ENCODE results near the gene FYB1. TPM values are rescaled to one million over a fixed set of nuclear protein-coding genes. Genes with fewer than 3 reads are reported as not detected.

FYB1 gene
- total RNA-seq, 1 experiment from 2014 or later, result not detected

DNA sequence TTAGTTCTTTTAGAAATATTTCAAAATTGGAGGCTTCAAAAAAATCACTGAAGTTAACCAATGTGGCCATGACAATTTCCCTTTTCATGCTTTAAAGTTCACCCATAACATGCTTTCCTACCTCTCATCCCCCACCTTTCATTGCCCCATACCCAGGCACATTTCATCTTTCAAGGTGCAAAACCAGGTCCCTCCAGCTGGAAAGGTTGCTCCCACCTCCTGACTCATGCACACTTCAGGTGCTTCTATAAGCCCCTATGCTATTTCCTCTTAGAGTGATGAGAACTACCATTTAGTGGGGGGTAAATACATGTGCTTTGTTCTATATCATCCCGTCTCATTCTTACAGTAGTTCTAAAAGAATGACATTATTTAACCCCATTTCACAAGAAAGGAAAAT lies 15.4 kb downstream of the FYB1 start:
- no peaks in the 10 kb centered on the region for H3K9me3 ChIP-seq (replicated peaks)

DNA sequence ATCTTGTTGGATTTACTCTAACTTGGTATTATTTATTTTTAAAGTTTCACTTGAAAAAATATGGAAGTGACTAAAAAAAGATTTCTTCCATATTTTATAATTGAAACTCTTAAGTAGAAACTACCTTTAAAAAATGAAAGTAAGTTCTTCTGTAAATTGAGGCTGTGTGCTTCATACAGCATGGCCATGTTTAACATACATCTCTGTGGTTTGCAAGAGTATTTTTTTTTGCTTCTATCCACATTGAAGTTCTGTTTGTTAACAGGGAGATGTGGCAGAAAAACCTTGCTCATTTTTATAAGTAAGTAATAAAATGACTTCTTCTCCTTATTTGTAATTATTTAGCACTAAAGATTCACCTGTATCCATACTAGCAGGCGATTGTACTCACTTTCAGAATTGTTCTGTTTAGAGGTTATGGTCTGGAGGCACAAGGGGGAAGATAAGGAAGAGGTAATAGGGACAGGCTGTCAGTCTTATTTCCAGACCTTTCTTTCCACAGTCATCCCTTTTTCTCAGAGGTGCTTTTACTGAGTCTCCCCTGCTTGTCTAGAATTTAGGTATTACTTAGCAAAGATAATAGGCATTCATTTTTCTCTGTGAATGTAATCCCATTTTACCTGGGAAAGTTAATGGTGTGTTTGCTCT lies 16.0 kb downstream of the FYB1 start:
- no peak overlapping the region for H3K27ac ChIP-seq
- no peaks in the 10 kb centered on the region for H3K36me3 ChIP-seq
- no peak for DNase-seq
- peaks cover 1% of the 10 kb centered on the region; the same call in 1 of the 2 replicates for H3K4me1 ChIP-seq
- no peak overlapping the region for H3K4me3 ChIP-seq
- H3K27me3 ChIP-seq, result peaks cover 36% of the 10 kb centered on the region
- H3K9me3 ChIP-seq (replicated peaks), result no peaks in the 10 kb centered on the region

More for the DNA sequence above, 15.4 kb downstream of the FYB1 start:
- H3K36me3 ChIP-seq, result no peaks in the 10 kb centered on the region
- H3K4me3 ChIP-seq, result no peak overlapping the region
- H3K27me3 ChIP-seq, result peaks cover 36% of the 10 kb centered on the region
- no peaks in the 10 kb centered on the region for H3K4me1 ChIP-seq
- DNase-seq, result no peak
- H3K27ac ChIP-seq, result no peak overlapping the region

DNA sequence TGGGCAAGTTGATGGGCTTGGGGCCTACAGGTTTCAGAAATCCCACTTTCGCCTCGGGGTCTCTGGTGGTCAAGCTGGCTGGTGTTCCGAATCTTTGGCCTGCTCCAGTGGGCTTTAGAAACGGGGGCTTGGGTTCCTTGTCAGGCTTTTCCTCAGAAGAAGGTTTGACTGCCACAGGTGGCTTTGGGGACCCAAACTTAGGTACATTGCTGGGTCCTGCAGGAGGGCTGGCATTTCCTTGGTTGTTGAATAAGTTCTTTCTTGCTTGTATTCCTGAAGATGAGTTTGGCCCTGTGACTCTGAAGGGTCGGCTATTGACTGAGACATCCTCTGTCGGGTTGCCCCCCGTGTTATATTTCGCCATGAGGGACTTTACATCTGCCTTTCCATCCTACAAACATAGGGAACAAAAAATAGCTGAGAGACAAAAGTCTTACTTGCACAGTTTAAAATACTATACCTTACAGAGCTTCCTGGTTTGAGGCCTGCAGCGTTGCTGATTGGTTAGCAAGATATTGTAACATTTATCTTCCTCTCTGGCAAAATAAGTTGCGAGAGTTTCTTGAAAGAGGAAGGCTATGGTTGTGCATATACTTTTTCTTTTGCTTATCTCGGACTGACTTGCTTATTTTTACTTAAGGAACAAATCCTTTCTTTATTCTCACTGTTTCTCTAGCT lies 16.6 kb downstream of the FYB1 start:
- Histone ChIP-seq H3K27ac (no peak overlapping the region), H3K36me3 (no peaks in the 10 kb centered on the region), H3K4me1 (peaks cover 6% of the 10 kb centered on the region; the same call in 1 of the 2 replicates), H3K4me3 (no peak overlapping the region), H3K9me3 (replicated peaks) (no peaks in the 10 kb centered on the region), H3K27me3 (peaks cover 36% of the 10 kb centered on the region)
- no peak for DNase-seq

DNA sequence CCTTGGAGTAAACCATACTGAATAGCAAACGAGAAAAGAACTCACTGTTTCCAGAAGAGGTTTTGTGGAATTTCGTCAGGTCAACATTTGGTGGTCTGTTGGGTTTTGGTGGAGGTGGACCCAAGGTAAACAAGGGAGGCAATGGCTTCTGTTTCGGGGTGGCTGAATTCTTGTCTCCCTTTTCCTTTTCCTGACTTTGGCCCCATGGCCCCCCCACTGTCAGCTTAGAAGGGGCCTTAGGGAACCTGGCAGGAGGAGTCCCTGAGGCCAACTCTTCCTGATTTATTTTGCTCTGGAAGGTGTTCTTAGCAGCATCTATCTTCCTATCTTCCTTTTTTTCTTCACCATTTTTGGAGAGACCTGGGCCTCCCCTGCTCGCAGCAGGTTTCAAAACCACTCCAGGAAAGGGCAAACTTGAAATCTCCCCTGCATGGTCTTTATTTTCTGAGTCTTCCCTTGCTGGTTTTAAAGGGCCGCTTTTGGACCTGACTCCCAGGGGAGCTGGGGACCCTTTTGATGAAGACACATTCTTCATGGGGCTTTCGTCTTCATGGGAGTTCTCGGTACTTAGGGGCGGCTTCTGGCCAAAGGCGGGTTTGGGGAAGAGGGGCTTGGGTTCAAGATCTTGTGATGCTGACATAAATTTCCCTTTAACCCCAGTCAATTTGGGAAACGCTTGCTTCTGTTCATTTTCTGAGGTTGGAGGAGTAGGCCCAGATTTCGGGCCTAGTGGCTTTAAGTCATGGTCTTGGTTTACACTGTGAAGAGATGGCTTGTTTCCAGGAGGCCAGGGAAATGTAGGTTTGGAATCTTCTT lies 17.4 kb downstream of the FYB1 start:
- H3K4me3 ChIP-seq, result no peak overlapping the region

DNA sequence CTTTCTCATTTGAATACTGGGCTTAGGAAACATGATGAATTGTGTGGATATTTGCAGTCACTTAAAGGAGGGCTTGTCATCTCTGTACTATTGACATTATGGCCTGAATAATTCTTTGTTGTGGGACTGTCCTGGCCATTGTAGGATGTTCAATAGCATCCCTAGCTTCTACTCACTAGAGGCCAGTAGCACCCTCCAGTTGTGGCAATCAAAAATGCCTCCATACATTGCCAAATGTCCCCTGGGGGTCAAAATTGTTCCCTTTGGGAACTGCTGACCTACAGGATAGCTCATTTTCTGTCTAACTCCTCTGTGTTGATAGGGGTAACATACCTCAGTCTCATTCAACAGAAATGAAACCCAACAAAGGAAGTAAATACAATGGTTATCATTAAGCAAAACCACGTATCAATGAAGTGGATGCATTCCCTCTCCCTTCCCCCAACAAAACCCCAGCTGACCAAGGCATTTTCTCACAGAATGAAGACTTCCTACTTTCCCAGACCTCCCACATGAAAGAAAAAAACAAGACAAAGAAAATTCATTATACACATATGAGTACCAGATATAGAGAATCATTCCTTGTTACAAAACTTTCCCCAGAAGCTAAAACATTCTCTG lies 18.1 kb downstream of the FYB1 start:
- Histone ChIP-seq H3K4me3 (no peak overlapping the region), H3K27ac (no peak overlapping the region), H3K36me3 (no peaks in the 10 kb centered on the region), H3K4me1 (peaks cover 6% of the 10 kb centered on the region; the same call in 1 of the 2 replicates), H3K27me3 (peaks cover 33% of the 10 kb centered on the region), H3K9me3 (replicated peaks) (no peaks in the 10 kb centered on the region)
- no peak for DNase-seq

More for the DNA sequence above, 17.4 kb downstream of the FYB1 start:
- Histone ChIP-seq H3K27me3 (peaks cover 33% of the 10 kb centered on the region), H3K4me1 (peaks cover 6% of the 10 kb centered on the region; the same call in 1 of the 2 replicates), H3K27ac (no peak overlapping the region), H3K9me3 (replicated peaks) (no peaks in the 10 kb centered on the region), H3K36me3 (no peaks in the 10 kb centered on the region)
- DNase-seq, result no peak

DNA sequence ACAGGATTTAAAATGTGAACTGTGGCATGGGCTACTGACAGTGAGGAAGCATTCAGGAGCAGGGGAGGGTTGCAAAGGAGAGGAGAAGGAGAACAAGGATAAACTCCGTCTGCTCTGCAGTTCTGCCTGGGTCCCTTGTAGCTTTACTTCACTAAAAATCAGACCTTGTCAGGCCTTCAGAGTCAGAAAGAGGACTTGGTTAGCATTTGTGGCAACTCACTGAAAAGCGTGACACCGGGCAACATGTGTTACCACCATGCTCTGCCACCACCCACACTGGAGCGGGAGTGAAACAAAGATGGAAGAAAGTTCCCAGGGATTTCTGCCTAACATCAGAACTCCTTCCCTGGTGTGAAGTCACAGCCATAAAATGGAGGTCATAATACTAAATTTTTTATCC lies 19.3 kb downstream of the FYB1 start:
- no peak for DNase-seq
- H3K36me3 ChIP-seq, result no peaks in the 10 kb centered on the region
- H3K9me3 ChIP-seq (replicated peaks), result no peaks in the 10 kb centered on the region
- H3K27me3 ChIP-seq, result peaks cover 37% of the 10 kb centered on the region
- H3K27ac ChIP-seq, result no peak overlapping the region
- no peak overlapping the region for H3K4me3 ChIP-seq
- H3K4me1 ChIP-seq, result peaks cover 6% of the 10 kb centered on the region; the same call in 1 of the 2 replicates

DNA sequence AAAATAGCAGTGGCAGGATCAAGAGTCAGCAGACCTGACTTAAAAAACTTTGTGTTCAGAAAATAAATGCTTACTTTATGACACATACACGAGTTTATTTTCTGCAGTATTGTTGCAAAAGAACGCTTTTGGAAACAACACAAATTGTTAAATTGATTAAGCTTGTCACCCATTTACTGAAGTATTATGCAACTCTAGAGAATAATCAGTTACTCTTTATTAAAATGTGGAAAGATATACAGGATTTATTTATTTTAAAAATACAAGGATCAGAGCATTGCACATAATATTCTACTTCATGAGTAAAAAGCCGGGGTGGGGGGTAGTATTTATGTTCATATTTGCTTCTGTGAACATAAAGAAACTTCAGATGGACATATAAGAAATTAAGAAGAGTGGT lies 20.0 kb downstream of the FYB1 start:
- Histone ChIP-seq H3K27me3 (peaks cover 37% of the 10 kb centered on the region), H3K4me1 (peaks cover 6% of the 10 kb centered on the region; the same call in 1 of the 2 replicates), H3K27ac (no peak overlapping the region), H3K36me3 (no peaks in the 10 kb centered on the region), H3K4me3 (no peak overlapping the region), H3K9me3 (replicated peaks) (no peaks in the 10 kb centered on the region)
- no peak for DNase-seq

DNA sequence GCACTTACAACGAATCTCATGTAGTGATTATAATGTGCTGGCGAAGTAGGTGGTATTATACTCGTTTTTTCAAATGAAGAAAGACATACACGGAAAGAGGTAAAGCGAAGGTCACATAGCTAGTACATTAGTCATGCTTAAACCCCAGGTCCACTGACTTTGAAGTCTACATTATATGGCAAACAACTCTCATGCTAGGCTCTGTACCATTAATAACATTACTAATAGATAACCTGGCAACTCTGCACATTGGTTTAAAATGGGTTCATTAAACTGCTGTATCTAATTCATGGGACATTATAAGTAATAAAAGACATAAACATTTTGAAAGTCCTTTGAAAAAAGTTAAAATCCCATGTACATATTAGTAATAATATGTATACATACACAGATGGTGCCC lies 21.2 kb downstream of the FYB1 start:
- Histone ChIP-seq H3K9me3 (replicated peaks) (no peaks in the 10 kb centered on the region), H3K27me3 (peaks cover 31% of the 10 kb centered on the region), H3K36me3 (no peaks in the 10 kb centered on the region), H3K4me3 (no peak overlapping the region), H3K4me1 (peaks cover 6% of the 10 kb centered on the region; the same call in 1 of the 2 replicates), H3K27ac (no peak overlapping the region)
- DNase-seq, result no peak

DNA sequence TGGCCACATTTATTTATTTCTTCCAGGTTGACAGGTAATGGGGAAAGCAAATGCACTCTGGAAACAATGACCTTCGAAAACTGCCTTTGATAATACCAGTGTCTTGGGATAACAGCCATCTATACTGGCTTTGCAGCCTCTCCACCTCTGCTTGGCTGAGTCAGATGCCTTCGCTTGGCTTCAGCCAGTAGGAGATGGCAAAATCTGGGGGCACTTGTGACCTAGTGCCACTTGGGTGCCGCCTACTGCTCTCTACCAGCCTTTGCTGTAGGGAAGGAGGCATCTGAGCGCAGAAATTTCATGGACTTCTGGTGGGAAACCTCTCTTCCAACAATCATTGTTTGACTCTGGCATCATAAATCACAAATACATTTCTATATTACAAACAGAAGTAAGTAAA lies 21.8 kb downstream of the FYB1 start:
- Histone ChIP-seq H3K27me3 (peaks cover 29% of the 10 kb centered on the region), H3K36me3 (no peaks in the 10 kb centered on the region), H3K9me3 (replicated peaks) (no peaks in the 10 kb centered on the region), H3K4me3 (no peak overlapping the region), H3K4me1 (peaks cover 6% of the 10 kb centered on the region; the same call in 1 of the 2 replicates), H3K27ac (no peak overlapping the region)
- no peak for DNase-seq

DNA sequence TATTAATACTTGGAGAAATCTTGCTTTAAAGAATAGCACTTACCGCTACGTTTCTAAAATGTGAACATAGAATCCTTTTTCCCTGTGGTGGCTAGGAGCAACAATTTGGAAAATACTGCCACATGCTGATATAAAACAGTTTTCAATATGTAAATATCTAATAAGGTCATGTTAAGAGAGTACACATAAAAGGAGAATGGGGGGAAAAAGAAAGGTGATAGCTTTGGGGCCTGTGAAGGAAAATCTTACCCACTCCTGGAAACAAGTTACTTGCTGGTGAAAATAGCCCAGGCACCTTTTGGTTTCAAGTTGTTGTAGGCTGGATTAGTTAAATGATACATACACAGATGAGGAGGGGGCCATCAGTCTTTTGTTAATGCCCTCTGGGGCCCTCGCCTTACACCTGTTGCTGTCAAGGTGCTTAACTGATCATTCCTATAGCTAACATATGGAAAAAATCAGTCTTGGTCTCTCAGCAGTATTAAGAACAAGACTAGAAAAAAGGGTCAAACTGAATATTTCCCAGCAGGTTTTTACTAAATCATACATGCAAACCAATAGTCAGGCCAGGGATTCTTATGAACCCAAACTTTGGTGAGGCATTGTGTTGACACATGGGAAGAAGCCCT lies 24.1 kb downstream of the FYB1 start:
- H3K27me3 ChIP-seq, result peaks cover 17% of the 10 kb centered on the region
- no peaks in the 10 kb centered on the region for H3K36me3 ChIP-seq
- no peaks in the 10 kb centered on the region for H3K9me3 ChIP-seq (replicated peaks)
- H3K4me3 ChIP-seq, result no peak overlapping the region
- H3K27ac ChIP-seq, result no peak overlapping the region
- no peak for DNase-seq
- H3K4me1 ChIP-seq, result peaks cover 6% of the 10 kb centered on the region; the same call in 1 of the 2 replicates

DNA sequence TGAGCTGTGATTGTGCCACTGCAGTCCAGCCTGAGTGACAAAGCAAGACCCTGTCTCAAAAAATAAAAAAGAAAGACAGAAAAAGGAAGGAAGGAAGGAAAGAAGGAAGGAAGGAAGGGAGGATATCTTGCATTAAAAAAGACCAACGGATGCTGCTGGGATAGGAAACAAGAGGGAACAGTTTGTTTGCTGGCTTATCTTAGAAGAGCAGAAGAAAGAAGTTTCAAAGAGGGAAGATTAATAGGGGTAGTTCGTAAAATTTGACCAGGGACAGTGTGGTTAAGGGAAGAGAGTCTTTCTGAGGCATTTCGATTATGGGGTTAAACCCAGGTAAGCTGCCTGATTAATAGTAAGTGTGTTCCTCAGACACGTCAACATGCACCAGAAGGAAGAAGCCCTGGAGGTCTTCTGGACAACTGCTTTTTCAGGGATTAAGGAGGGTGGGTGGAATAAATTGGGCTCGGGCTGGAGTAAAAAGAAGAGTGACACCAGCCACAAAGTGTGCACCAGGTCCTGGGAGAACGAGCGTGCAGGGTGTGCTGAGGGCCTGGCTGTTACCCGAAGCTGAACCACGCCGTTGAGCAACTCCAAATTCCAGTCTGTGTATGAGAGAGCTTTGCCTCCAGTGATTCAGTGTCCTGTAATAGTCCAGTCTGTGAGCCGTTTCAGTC lies 24.8 kb downstream of the FYB1 start:
- DNase-seq, result no peak
- peaks cover 13% of the 10 kb centered on the region for H3K27me3 ChIP-seq
- no peak overlapping the region for H3K27ac ChIP-seq
- H3K9me3 ChIP-seq (replicated peaks), result no peaks in the 10 kb centered on the region
- H3K4me3 ChIP-seq, result no peak overlapping the region
- H3K36me3 ChIP-seq, result no peaks in the 10 kb centered on the region
- peaks cover 6% of the 10 kb centered on the region; the same call in 1 of the 2 replicates for H3K4me1 ChIP-seq

DNA sequence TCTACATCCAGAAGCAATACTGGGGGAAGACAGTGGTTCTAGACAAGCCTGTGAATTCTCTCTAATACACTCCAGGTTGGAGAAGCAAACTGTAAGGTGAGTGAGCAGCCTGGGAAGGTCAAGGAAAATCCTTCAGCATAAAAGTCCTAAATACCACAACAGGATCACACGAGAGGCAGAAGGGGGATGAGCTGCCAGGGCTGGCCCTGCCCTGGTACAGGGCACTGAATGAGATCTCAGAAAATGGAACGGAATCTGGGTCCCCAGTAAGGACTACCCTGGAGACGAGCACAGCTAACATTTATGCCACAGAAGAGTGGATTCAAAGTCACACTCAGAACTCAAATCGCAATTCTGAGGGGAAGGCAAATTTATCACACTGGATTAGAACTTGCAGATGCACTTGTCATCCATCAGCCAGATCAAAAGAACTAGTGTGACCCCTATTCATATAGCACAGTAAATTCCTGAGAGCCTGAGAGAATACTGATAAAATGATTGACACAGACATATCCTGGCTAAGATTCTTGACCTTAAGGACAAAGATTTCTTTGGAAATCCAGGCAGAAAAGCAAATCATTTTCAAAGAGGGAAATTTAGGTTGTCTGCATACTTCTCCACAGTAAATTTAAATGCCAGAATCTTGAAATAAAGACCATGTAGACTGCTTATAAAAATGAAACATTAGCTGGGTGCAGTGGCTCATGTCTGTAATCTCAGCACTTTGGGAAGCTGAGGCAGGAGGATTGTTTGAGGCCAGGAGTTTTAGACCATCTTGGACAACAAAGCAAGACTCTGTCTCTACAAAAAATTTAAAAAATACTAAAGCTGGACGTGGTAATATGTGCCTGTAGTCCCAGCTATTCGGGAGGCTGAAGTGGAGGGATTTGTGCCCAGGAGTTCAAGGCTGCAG lies 25.6 kb downstream of the FYB1 start:
- H3K27me3 ChIP-seq, result peaks cover 10% of the 10 kb centered on the region
- no peak overlapping the region for H3K27ac ChIP-seq
- DNase-seq, result no peak
- no peaks in the 10 kb centered on the region for H3K36me3 ChIP-seq
- no peaks in the 10 kb centered on the region for H3K9me3 ChIP-seq (replicated peaks)
- peaks cover 6% of the 10 kb centered on the region; the same call in 1 of the 2 replicates for H3K4me1 ChIP-seq
- H3K4me3 ChIP-seq, result no peak overlapping the region

Measured in SJCRH30 (cell line).